Colonic mucosa (tissue), 4 donors: ENCODE measurements around the gene SLC2A5. TPM values are rescaled to one million over a fixed set of nuclear protein-coding genes. Genes with fewer than 3 reads are reported as not detected.

ENCODE experiments used
- DNase-seq: peaks from one replicate; pipeline ENCODE4 v3.0.0-alpha.2; 2020
- H3K27ac ChIP-seq: fragments of 200-600 bp; one replicate; pipeline ENCODE4 v1.8.0; 2021
- H3K27me3 ChIP-seq: fragments of 200-600 bp; one replicate; pipeline ENCODE4 v1.8.0; 2021
- H3K36me3 ChIP-seq: fragments of 200-600 bp; one replicate; pipeline ENCODE4 v1.8.0; 2021
- H3K4me1 ChIP-seq: fragments of 200-600 bp; one replicate; pipeline ENCODE4 v1.8.0; 2021; ENCODE audit warnings: mild to moderate bottlenecking
- H3K4me3 ChIP-seq: fragments of 200-600 bp; one replicate; pipeline ENCODE4 v1.8.0; 2021
- H3K9ac ChIP-seq, 2 donors: one replicate each; pipeline ENCODE4 v1.7.0; 2013; ENCODE audit warnings: control low read depth in 2 of 2, low read depth in 2 of 2, low read length in 2 of 2
- H3K9me3 ChIP-seq: fragments of 200-600 bp; one replicate; pipeline ENCODE4 v1.8.0; 2021
- intact Hi-C: fragments of 100-400 bp; cut with DNase I; formaldehyde crosslinking; loops from one replicate; pipeline ENCODE4 v1.14.1; 2022
- total RNA-seq, 2 donors: library from RNA; stranded (reverse); fragmentation: NEBNext Ultra II Directional in 1 of 2; extraction: Animal tissue kit (Norgen Biotek cat#: 25700) in 1 of 2; gene quantifications; one replicate each; pipeline ENCODE4 v1.2.1, GENCODE V29; 2021
- TF ChIP-seq, protein P1 (sequence below): fragments of 200-600 bp; IDR thresholded peaks from one replicate; pipeline ENCODE4 v1.8.0; 2022; ENCODE audit warnings: antibody characterized with exemption, mild to moderate bottlenecking
- donor health status: healthy.
- donor health status: DM: no; HTN: no; CAD: no.
- donor health status: DM: no; HTN: no; CAD: no.

The SLC2A5 gene
- total RNA-seq, 2 donors from 2014 or later = 1.8 to 4.9 TPM

DNA sequence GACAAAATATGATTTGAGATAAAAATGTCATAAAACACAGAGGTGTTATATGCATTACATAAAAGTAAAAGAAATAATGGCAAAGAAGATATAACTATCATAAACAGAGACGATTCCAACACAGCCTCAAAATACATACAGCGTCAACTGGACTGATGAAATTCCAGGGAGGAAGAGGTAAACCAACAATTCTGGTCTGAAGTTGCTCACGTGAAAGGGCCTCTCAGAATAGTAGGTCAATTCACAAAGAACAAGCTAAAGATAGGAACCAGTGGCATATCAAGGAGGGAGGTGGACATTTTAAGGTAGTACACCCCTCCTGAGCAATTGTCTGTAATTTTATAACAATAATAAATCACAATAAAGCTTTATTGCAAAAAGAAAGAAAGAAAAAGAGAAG, 18.6 kb downstream of the SLC2A5 start:
- Histone ChIP-seq H3K4me3 (no peak overlapping the region), H3K9ac (no peak overlapping the region), H3K9me3 (no peaks in the 10 kb centered on the region), H3K4me1 (peaks cover 4% of the 10 kb centered on the region), H3K27ac (no peak overlapping the region), H3K27me3 (no peaks in the 10 kb centered on the region), H3K36me3 (no peaks in the 10 kb centered on the region)
- intact Hi-C loops = no loop called here
- TF ChIP-seq, protein P1, sequence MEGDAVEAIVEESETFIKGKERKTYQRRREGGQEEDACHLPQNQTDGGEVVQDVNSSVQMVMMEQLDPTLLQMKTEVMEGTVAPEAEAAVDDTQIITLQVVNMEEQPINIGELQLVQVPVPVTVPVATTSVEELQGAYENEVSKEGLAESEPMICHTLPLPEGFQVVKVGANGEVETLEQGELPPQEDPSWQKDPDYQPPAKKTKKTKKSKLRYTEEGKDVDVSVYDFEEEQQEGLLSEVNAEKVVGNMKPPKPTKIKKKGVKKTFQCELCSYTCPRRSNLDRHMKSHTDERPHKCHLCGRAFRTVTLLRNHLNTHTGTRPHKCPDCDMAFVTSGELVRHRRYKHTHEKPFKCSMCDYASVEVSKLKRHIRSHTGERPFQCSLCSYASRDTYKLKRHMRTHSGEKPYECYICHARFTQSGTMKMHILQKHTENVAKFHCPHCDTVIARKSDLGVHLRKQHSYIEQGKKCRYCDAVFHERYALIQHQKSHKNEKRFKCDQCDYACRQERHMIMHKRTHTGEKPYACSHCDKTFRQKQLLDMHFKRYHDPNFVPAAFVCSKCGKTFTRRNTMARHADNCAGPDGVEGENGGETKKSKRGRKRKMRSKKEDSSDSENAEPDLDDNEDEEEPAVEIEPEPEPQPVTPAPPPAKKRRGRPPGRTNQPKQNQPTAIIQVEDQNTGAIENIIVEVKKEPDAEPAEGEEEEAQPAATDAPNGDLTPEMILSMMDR = no peak
- DNase-seq = no peak

DNA sequence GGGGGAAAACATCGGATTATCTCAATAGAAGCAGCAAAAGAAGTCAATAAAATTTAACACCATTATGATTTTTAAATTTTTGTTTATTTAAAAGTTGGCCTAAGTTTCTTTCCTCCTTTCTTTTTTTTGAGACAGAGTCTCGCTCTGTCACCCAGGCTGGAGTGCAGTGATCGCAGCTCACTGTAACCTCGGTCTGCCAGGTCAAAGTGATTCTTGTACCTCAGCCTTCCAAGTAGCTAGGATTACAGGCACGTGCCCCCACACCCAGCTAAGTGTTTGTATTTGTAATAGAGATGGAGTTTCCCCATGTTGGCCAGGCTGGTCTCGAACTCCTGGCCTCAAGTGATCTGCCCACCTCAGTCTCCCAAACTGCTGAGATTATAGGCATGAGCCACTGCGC, 20.9 kb downstream of the SLC2A5 start:
- Histone ChIP-seq H3K4me3 (no peak overlapping the region), H3K4me1 (peaks cover 4% of the 10 kb centered on the region), H3K36me3 (no peaks in the 10 kb centered on the region), H3K27me3 (no peaks in the 10 kb centered on the region), H3K9me3 (no peaks in the 10 kb centered on the region), H3K9ac (no peak overlapping the region), H3K27ac (no peak overlapping the region)
- intact Hi-C loops = no loop called here
- DNase-seq = no peak
- TF ChIP-seq, protein P1 = no peak

DNA sequence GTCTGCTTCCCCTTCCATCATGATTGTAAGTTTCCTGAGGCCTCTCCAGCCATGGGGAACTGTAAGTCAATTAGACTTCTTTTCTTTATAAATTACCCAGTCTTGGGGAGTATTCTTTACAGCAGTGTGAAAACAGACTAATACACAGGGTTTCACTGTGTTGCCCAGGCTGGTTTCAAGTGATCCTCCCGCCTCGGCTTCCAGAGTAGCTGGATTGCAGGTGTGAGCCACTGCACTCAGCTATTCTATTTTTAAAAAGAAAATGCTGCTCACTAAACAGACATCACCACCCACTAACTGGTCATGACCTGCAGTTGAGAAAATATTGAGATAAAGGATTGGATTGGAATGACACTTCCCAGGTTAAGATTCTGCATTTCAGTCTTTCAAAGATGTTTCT, 22.4 kb downstream of the SLC2A5 start:
- peaks cover 4% of the 10 kb centered on the region for H3K4me1 ChIP-seq
- H3K27ac ChIP-seq = no peak overlapping the region
- H3K9me3 ChIP-seq = no peaks in the 10 kb centered on the region
- DNase-seq = no peak
- H3K27me3 ChIP-seq = no peaks in the 10 kb centered on the region
- no peak overlapping the region for H3K9ac ChIP-seq
- intact Hi-C loops = no loop called here
- H3K36me3 ChIP-seq = no peaks in the 10 kb centered on the region
- TF ChIP-seq, protein P1 = no peak
- no peak overlapping the region for H3K4me3 ChIP-seq

DNA sequence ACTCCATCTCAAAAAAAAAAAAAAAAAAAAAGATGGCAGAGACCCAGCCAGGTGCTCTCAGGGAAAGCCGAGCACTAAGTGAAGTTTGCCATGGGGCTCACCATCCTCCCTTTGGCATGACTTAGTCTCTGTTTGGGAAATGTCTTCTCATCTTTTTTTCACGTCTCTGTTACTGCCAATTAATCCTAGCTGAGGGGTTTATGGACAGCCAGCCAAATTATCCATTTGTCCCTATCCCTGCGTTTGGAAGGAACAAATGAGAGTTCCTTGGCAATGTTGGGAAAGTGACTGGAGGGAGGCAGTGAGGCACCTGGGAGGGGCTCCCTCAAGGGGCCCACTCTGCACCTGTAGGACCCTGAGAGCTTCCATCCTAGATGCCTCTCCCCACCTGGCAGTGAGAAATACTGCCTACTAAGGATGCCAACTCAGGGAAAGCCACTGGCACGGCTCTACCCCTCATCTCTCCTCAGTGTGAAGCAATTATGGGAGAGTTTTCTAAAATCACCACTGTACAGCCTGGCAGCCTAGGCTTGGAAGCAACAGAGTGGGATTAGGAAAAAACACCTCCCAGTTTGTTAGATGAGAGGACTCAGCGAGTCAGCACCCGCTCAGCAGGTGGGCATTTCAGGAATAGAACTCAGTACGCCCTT, 23.4 kb downstream of the SLC2A5 start:
- Histone ChIP-seq H3K9me3 (no peaks in the 10 kb centered on the region), H3K36me3 (no peaks in the 10 kb centered on the region), H3K9ac (no peak overlapping the region), H3K4me1 (peaks cover 4% of the 10 kb centered on the region), H3K27ac (no peak overlapping the region), H3K4me3 (no peak overlapping the region), H3K27me3 (no peaks in the 10 kb centered on the region)
- intact Hi-C loops = no loop called here
- DNase-seq = no peak
- TF ChIP-seq, protein P1 = no peak

DNA sequence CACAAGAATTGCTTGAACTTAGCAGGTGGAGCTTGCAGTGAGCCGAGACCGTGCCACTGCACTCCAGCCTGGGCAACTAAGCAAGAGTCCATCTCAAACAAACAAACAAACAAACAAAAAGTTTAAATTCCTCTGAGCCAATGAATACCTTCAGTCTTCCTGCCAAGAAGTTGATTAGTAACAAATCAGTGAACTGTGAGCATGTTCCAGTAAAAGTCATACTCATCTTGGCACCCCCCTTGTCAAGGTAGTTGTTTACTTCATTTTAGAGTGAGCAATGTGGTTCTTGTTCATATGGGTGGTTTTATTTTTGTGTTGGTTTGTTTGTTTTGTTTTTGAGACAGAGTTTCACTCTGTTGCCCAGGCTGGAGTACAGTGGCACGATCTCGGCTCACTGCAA, 25.2 kb downstream of the SLC2A5 start:
- Histone ChIP-seq H3K36me3 (no peaks in the 10 kb centered on the region), H3K9ac (no peak overlapping the region), H3K4me3 (no peak overlapping the region), H3K27ac (no peak overlapping the region), H3K9me3 (no peaks in the 10 kb centered on the region), H3K4me1 (peaks cover 4% of the 10 kb centered on the region), H3K27me3 (no peaks in the 10 kb centered on the region)
- DNase-seq = no peak
- TF ChIP-seq, protein P1 = no peak
- intact Hi-C loops = no loop called here
